HCT116 (cell line): ENCODE measurements around the gene ADGRV1. TPM values are rescaled to one million over a fixed set of nuclear protein-coding genes. Genes with fewer than 3 reads are reported as not detected.

Experiments used
- ATAC-seq: fragments of 200-7000 bp; cut with Tn5 transposase; 2 replicates; pipeline ENCODE4 v1.9.1; 2020; ENCODE audit warnings: mild to moderate bottlenecking, moderate library complexity
- BruUV-seq: library from RNA; stranded (reverse); fragments of 400-500 nt; replicated peaks from 2 replicates; lab custom pipeline; 2021; lab: Mats Ljungman, UMichigan
- CTCF ChIA-PET: fragments of 300-600 bp; sonication (Branson Sonifier 250); formaldehyde crosslinking; loops from one replicate; lab custom pipeline; 2021; ENCODE audit warnings: antibody characterized with exemption; lab: Charles Lee
- POLR2A ChIA-PET: fragments of 300-600, 350-600 bp; sonication (Branson Sonifier 250); formaldehyde crosslinking; loops from one replicate; lab custom pipeline; 2021; ENCODE audit warnings: antibody characterized with exemption; lab: Charles Lee
- RAD21 ChIA-PET, 2 experiments: fragments of 300-600 bp; sonication (Branson Sonifier 250); formaldehyde crosslinking; loops; one replicate each; lab custom pipeline; 2023; ENCODE audit warnings: low total read pairs in 2 of 2; ENCODE audit not compliant: uncharacterized antibody in 2 of 2, unreplicated experiment in 2 of 2, low non-redundant PET in 1 of 2; lab: Charles Lee
- DNase-seq: peaks from one replicate; pipeline ENCODE4 v3.0.0-alpha.2; 2010; ENCODE audit warnings: low read depth, low spot score
- H2AFZ ChIP-seq: fragments of 200-600 bp; shearing (Covaris generic), sonication (generic); 2 replicates; pipeline ENCODE4 v1.6.1; 2017; ENCODE audit warnings: low read depth, mixed run types, mixed read lengths, antibody characterized with exemption, low read length; ENCODE audit not compliant: poor library complexity, severe bottlenecking
- H3K27ac ChIP-seq: 2 replicates; pipeline ENCODE4 v1.5.1; 2012; ENCODE audit warnings: low read depth, low read length
- H3K27me3 ChIP-seq: fragments of 200-600 bp; sonication (generic); 2 replicates; pipeline ENCODE4 v1.6.1; 2016; ENCODE audit warnings: mixed run types, low read length, mixed read lengths; ENCODE audit not compliant: insufficient read depth
- H3K36me3 ChIP-seq, 2 experiments: fragments of 200-500 bp in 1 of 2; fragments of 200-600 bp in 1 of 2; sonication (Bioruptor generic) in 1 of 2; sonication (generic) in 1 of 2; 2 replicates each; pipeline versions ENCODE4 v1.5.1 to v1.6.1; 2014 to 2016; ENCODE audit warnings: low read length in 2 of 2, inconsistent platforms in 1 of 2, mixed read lengths in 1 of 2, mixed run types in 1 of 2; ENCODE audit not compliant: insufficient read depth in 2 of 2, control insufficient read depth in 1 of 2
- H3K4me1 ChIP-seq, 2 experiments: fragments of 200-600 bp in 1 of 2; sonication (generic) in 1 of 2; 2 replicates each; pipeline versions ENCODE4 v1.5.1 to v1.6.1; 2012 to 2017; ENCODE audit warnings: low read length in 2 of 2, inconsistent platforms in 1 of 2, mild to moderate bottlenecking in 1 of 2, mixed read lengths in 1 of 2, mixed run types in 1 of 2, moderate library complexity in 1 of 2; ENCODE audit not compliant: insufficient read depth in 2 of 2, control insufficient read depth in 1 of 2
- H3K4me2 ChIP-seq: fragments of 200-600 bp; sonication (generic); 2 replicates; pipeline ENCODE4 v1.6.1; 2017; ENCODE audit warnings: mixed run types, low read length, mixed read lengths
- H3K4me3 ChIP-seq, 2 experiments: fragments of 200-600 bp in 1 of 2; sonication (generic) in 1 of 2; replicated peaks in 1 of 2; 2 replicates each; pipeline ENCODE4 v1.5.1; 2011 to 2016; ENCODE audit warnings: low read length in 2 of 2, control low read depth in 1 of 2, low read depth in 1 of 2, mild to moderate bottlenecking in 1 of 2, mixed read lengths in 1 of 2, mixed run types in 1 of 2
- H3K79me2 ChIP-seq: fragments of 200-600 bp; sonication (generic); 2 replicates; pipeline ENCODE4 v1.6.1; 2017; ENCODE audit warnings: mild to moderate bottlenecking, mixed run types, low read length, moderate library complexity, mixed read lengths; ENCODE audit not compliant: insufficient read depth
- H3K9ac ChIP-seq: fragments of 200-600 bp; sonication (generic); 2 replicates; pipeline ENCODE4 v1.6.1; 2016; ENCODE audit warnings: low read length, mixed read lengths
- H3K9me2 ChIP-seq: fragments of 200-600 bp; sonication (generic), shearing (Covaris generic); 2 replicates; pipeline ENCODE4 v1.6.1; 2017; ENCODE audit warnings: mixed run types, mild to moderate bottlenecking, moderate library complexity; ENCODE audit not compliant: insufficient read depth
- H3K9me3 ChIP-seq, 2 experiments: fragments of 200-500 bp in 1 of 2; fragments of 200-600 bp in 1 of 2; sonication (Bioruptor generic) in 1 of 2; sonication (generic) in 1 of 2; 2 replicates each; pipeline ENCODE4 v1.6.1; 2014 to 2017; ENCODE audit warnings: low read length in 2 of 2, mixed read lengths in 2 of 2, inconsistent platforms in 1 of 2, low read depth in 1 of 2, mild to moderate bottlenecking in 1 of 2, mixed run types in 1 of 2, moderate library complexity in 1 of 2; ENCODE audit not compliant: control insufficient read depth in 1 of 2, insufficient read depth in 1 of 2
- H4K20me1 ChIP-seq: fragments of 200-600 bp; sonication (generic), shearing (Covaris generic); 2 replicates; pipeline ENCODE4 v1.6.1; 2017; ENCODE audit warnings: mixed run types, mild to moderate bottlenecking, moderate library complexity; ENCODE audit not compliant: insufficient read depth
- ATF3 ChIP-seq: IDR thresholded peaks from 2 replicates; pipeline ENCODE4 v1.6.1; 2012
- CBX3 ChIP-seq: IDR thresholded peaks from 2 replicates; pipeline ENCODE4 v1.6.1; 2012; ENCODE audit warnings: low read depth
- EGR1 ChIP-seq: IDR thresholded peaks from 2 replicates; pipeline ENCODE4 v1.6.1; 2012; ENCODE audit warnings: low read depth
- ELF1 ChIP-seq: IDR thresholded peaks from 2 replicates; pipeline ENCODE4 v1.6.1; 2012; ENCODE audit warnings: low read depth, borderline replicate concordance
- EZH2phosphoT487 ChIP-seq: fragments of 200-600 bp; IDR thresholded peaks from 2 replicates; pipeline ENCODE4 v1.6.1; 2018; ENCODE audit warnings: antibody characterized with exemption, borderline replicate concordance
- FOSL1 ChIP-seq: IDR thresholded peaks from 2 replicates; pipeline ENCODE4 v1.6.1; 2012; ENCODE audit warnings: low read depth
- MAX ChIP-seq: IDR thresholded peaks from 2 replicates; pipeline ENCODE4 v1.6.1; 2012
- POLR2A ChIP-seq: IDR thresholded peaks from 2 replicates; pipeline ENCODE4 v1.7.0; 2011; ENCODE audit warnings: borderline replicate concordance; ENCODE audit not compliant: insufficient read depth, insufficient read length; ENCODE audit errors: extremely low read depth
- POLR2AphosphoS5 ChIP-seq: IDR thresholded peaks from 2 replicates; pipeline ENCODE4 v1.6.1; 2011; ENCODE audit warnings: mild to moderate bottlenecking, low read depth, low read length, moderate library complexity
- RAD21 ChIP-seq: IDR thresholded peaks from 2 replicates; pipeline ENCODE4 v1.6.1; 2012; ENCODE audit warnings: low read depth, mild to moderate bottlenecking
- SIN3A ChIP-seq: IDR thresholded peaks from 2 replicates; pipeline ENCODE4 v1.6.1; 2012; ENCODE audit warnings: low read depth
- SP1 ChIP-seq: IDR thresholded peaks from 2 replicates; pipeline ENCODE4 v1.6.1; 2012; ENCODE audit warnings: low read depth
- SRF ChIP-seq: IDR thresholded peaks from 2 replicates; pipeline ENCODE4 v1.6.1; 2012; ENCODE audit warnings: low read depth
- TCF7L2 ChIP-seq: IDR thresholded peaks from 2 replicates; pipeline ENCODE4 v1.7.0; 2011; ENCODE audit warnings: borderline replicate concordance, inconsistent platforms; ENCODE audit not compliant: insufficient read depth, insufficient read length; ENCODE audit errors: extremely low read depth
- YY1 ChIP-seq: IDR thresholded peaks from 2 replicates; pipeline ENCODE4 v1.6.1; 2011; ENCODE audit warnings: low read length, low read depth, moderate library complexity, mild to moderate bottlenecking; ENCODE audit not compliant: insufficient replicate concordance; ENCODE audit errors: extremely low read depth
- ZFX ChIP-seq: fragments of 450-650 bp; IDR thresholded peaks from 2 replicates; pipeline ENCODE4 v1.6.1; 2017
- ZNF274 ChIP-seq: fragments of 200-500 bp; sonication (Bioruptor generic); IDR thresholded peaks from 2 replicates; pipeline ENCODE4 v1.6.1; 2014; ENCODE audit warnings: mild to moderate bottlenecking, low read depth, low read length, inconsistent platforms
- intact Hi-C: fragments of 100-400 bp; cut with micrococcal nuclease; formaldehyde crosslinking; loops from 2 replicates; pipeline ENCODE4 v1.10.0; 2022
- total RNA-seq: library from RNA; stranded (reverse); gene quantifications from one replicate; pipeline ENCODE4 v1.2.1, GENCODE V29; 2021; ENCODE audit not compliant: unreplicated experiment
- TF ChIP-seq, protein P1 (sequence below): IDR thresholded peaks from 2 replicates; pipeline ENCODE4 v1.6.1; 2011; ENCODE audit warnings: mild to moderate bottlenecking, low read length, moderate library complexity; ENCODE audit not compliant: insufficient replicate concordance; ENCODE audit errors: extremely low read depth
- TF ChIP-seq, protein P2 (sequence below), 3 experiments: fragments of 200-600 bp in 1 of 3; sonication (generic) in 1 of 3; IDR thresholded peaks in 2 of 3; conservative IDR thresholded peaks in 1 of 3; 2 replicates each; pipeline ENCODE4 v1.5.1; 2012 to 2017; ENCODE audit warnings: low read depth in 2 of 3, low read length in 2 of 3, antibody characterized with exemption in 1 of 3, borderline replicate concordance in 1 of 3, control low read depth in 1 of 3, mild to moderate bottlenecking in 1 of 3, mixed read lengths in 1 of 3, mixed run types in 1 of 3, moderate library complexity in 1 of 3; ENCODE audit not compliant: insufficient read depth in 1 of 3
- TF ChIP-seq, protein P3 (sequence below): IDR thresholded peaks from 2 replicates; pipeline ENCODE4 v1.6.1; 2012; ENCODE audit warnings: low read depth

ADGRV1 gene
- total RNA-seq, 1 experiment from 2014 or later: 6.0 TPM

DNA sequence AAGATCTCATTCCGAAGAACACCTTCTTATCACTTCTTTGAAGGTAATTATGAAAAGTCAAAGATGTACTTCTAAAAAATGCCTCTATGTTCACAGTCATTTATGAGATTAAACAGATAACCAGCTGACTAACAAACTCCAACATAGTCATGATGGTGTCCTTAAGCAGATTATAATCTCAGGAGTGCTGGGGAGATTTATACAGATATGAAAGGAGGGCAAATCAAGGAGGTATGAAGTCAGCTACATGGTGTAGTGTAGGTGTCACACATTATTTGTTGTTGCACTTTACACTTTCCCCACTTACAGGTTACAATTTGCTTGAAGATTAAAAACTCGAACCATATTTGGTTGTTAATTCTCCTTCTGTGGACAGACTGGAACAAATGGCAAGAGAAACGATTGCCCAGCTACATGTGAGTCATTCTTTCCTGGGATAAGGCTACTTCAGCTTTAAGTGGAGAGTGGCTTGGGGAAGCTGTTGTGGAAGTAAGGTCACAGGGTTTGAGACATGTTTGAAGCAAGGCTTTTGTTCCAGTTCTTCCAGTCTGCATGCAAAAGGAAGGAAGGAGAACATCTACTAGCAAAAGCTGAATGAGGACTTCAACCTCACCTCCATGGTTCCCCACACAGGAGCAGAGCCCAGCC lies 320.1 kb downstream of the ADGRV1 start:
- ChIA-PET POLR2A (no interaction called here), CTCF (no interaction called here), RAD21 (no interaction called here)
- H3K9me2 ChIP-seq: no peaks in the 10 kb centered on the region
- no peak overlapping the region for H3K4me2 ChIP-seq
- intact Hi-C loops: no loop called here
- no peaks in the 10 kb centered on the region for H4K20me1 ChIP-seq
- no peak overlapping the region for H3K4me3 ChIP-seq
- no peak overlapping the region for H3K27ac ChIP-seq
- H3K9me3 ChIP-seq: no peaks in the 10 kb centered on the region
- H3K79me2 ChIP-seq: no peaks in the 10 kb centered on the region
- H3K9ac ChIP-seq: no peak overlapping the region
- peaks cover 0 to 6% of the 10 kb centered on the region in 2 experiments; a peak in 1 of 4 replicates for H3K4me1 ChIP-seq
- H3K36me3 ChIP-seq: no peaks in the 10 kb centered on the region
- ATAC-seq (no peak), DNase-seq (no peak)
- H3K27me3 ChIP-seq: no peaks in the 10 kb centered on the region
- H2AFZ ChIP-seq: peak overlapping the region; percentile 20
- BruUV-seq: no TSS peak
- TF ChIP-seq RAD21: no peak
- no peak for TF ChIP-seq ATF3
- TF ChIP-seq SP1: 0 out of 2 replicates have a peak, but pooled peaks have one; percentile 7
- TF ChIP-seq, protein P1, sequence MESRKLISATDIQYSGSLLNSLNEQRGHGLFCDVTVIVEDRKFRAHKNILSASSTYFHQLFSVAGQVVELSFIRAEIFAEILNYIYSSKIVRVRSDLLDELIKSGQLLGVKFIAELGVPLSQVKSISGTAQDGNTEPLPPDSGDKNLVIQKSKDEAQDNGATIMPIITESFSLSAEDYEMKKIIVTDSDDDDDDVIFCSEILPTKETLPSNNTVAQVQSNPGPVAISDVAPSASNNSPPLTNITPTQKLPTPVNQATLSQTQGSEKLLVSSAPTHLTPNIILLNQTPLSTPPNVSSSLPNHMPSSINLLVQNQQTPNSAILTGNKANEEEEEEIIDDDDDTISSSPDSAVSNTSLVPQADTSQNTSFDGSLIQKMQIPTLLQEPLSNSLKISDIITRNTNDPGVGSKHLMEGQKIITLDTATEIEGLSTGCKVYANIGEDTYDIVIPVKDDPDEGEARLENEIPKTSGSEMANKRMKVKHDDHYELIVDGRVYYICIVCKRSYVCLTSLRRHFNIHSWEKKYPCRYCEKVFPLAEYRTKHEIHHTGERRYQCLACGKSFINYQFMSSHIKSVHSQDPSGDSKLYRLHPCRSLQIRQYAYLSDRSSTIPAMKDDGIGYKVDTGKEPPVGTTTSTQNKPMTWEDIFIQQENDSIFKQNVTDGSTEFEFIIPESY: no peak
- TF ChIP-seq SRF: no peak
- no peak for TF ChIP-seq EGR1
- TF ChIP-seq TCF7L2: no peak
- no peak for TF ChIP-seq ZFX
- TF ChIP-seq MAX: no peak
- 0 out of 2 replicates have a peak, but pooled peaks have one; percentile 22 for TF ChIP-seq FOSL1
- TF ChIP-seq SIN3A: no peak
- no peak for TF ChIP-seq ELF1
- no peak for TF ChIP-seq EZH2phosphoT487
- TF ChIP-seq POLR2A: no peak
- no peak for TF ChIP-seq ZNF274
- TF ChIP-seq, protein P2, sequence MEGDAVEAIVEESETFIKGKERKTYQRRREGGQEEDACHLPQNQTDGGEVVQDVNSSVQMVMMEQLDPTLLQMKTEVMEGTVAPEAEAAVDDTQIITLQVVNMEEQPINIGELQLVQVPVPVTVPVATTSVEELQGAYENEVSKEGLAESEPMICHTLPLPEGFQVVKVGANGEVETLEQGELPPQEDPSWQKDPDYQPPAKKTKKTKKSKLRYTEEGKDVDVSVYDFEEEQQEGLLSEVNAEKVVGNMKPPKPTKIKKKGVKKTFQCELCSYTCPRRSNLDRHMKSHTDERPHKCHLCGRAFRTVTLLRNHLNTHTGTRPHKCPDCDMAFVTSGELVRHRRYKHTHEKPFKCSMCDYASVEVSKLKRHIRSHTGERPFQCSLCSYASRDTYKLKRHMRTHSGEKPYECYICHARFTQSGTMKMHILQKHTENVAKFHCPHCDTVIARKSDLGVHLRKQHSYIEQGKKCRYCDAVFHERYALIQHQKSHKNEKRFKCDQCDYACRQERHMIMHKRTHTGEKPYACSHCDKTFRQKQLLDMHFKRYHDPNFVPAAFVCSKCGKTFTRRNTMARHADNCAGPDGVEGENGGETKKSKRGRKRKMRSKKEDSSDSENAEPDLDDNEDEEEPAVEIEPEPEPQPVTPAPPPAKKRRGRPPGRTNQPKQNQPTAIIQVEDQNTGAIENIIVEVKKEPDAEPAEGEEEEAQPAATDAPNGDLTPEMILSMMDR (IDR thresholded peaks at IDR 0.05 in 2 of 3, conservative IDR thresholded peaks at IDR 0.05 in 1 of 3; ENCODE audit: borderline replicate concordance in 1 of 3, insufficient read depth in 1 of 3, low read depth in 2 of 3, low read length in 2 of 3): no peak
- TF ChIP-seq POLR2AphosphoS5: no peak
- TF ChIP-seq YY1: no peak
- TF ChIP-seq, protein P3, sequence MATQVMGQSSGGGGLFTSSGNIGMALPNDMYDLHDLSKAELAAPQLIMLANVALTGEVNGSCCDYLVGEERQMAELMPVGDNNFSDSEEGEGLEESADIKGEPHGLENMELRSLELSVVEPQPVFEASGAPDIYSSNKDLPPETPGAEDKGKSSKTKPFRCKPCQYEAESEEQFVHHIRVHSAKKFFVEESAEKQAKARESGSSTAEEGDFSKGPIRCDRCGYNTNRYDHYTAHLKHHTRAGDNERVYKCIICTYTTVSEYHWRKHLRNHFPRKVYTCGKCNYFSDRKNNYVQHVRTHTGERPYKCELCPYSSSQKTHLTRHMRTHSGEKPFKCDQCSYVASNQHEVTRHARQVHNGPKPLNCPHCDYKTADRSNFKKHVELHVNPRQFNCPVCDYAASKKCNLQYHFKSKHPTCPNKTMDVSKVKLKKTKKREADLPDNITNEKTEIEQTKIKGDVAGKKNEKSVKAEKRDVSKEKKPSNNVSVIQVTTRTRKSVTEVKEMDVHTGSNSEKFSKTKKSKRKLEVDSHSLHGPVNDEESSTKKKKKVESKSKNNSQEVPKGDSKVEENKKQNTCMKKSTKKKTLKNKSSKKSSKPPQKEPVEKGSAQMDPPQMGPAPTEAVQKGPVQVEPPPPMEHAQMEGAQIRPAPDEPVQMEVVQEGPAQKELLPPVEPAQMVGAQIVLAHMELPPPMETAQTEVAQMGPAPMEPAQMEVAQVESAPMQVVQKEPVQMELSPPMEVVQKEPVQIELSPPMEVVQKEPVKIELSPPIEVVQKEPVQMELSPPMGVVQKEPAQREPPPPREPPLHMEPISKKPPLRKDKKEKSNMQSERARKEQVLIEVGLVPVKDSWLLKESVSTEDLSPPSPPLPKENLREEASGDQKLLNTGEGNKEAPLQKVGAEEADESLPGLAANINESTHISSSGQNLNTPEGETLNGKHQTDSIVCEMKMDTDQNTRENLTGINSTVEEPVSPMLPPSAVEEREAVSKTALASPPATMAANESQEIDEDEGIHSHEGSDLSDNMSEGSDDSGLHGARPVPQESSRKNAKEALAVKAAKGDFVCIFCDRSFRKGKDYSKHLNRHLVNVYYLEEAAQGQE: no peak
- no peak for TF ChIP-seq CBX3
